Measurements from ENCODE around the gene GPBP1L1.
"Not testable (repeated sequence)": the region's sequence is repeated elsewhere in the genome, so short reads cannot be mapped to it uniquely, and the experiment has no call there.

Gene GPBP1L1, protein sequence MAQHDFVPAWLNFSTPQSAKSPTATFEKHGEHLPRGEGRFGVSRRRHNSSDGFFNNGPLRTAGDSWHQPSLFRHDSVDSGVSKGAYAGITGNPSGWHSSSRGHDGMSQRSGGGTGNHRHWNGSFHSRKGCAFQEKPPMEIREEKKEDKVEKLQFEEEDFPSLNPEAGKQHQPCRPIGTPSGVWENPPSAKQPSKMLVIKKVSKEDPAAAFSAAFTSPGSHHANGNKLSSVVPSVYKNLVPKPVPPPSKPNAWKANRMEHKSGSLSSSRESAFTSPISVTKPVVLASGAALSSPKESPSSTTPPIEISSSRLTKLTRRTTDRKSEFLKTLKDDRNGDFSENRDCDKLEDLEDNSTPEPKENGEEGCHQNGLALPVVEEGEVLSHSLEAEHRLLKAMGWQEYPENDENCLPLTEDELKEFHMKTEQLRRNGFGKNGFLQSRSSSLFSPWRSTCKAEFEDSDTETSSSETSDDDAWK

DNA sequence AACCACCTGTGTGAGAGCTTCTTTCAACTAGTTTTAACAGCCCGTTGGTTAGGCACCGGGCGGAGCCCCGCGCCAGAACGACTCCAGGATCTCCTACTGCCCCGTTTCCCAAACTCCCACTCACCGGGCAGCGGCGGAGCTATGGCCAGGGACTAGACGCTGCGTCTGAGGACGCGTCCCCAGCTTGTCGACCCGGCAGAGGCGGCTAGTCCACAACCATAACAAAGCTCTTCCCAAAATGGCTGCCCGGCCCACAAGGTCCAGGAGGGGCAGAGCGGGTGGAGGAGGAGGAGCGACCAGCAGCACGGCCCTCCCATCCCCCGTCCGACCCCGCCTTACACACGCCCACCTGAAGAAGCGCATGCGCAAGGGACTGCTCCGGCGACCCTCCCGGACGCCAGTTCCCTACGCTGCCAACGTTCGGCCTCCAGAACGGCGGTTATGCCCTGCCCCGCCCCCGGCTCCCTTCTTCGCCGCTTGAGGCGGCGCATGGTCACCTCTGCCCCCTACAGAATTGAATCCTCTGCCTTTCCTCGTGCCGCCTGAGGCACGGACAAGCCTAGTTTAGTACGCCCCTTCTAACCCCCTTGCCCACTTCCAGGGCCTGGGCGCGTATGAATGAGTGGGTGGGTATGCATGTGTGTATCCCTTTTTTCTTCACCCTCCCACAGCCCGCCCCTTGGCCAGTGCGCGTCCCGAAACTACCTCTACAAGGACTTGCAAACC lies at the start of gene GPBP1L1:
TSS of gene GPBP1L1 (minus strand) at position 246 of the 726 bp plus-strand sequence. CDS start 27,446 bp downstream, outside the sequence.
- peak; percentile 91 for DNase-seq
- in situ Hi-C loops (cut with HindIII; ENCODE audit: low pct_ligation_motif_present, low pct_unique_long_range_greater_than_20kb, low sequenced_read_pairs): no loop called here

GRCh38 chr1:45730780-45731319 lies 44.5 kb upstream of the GPBP1L1 start:
- in situ Hi-C loops (cut with HindIII; ENCODE audit: low pct_ligation_motif_present, low pct_unique_long_range_greater_than_20kb, low sequenced_read_pairs): no loop called here
- no peak for DNase-seq

- DNase-seq: no peak
- in situ Hi-C loops (cut with HindIII; ENCODE audit: low pct_ligation_motif_present, low pct_unique_long_range_greater_than_20kb, low sequenced_read_pairs): no loop called here
Measured at GRCh38 chr1:45730075-45730779, 43.9 kb upstream of the GPBP1L1 start.

GRCh38 chr1:45726007-45726406 lies 39.7 kb upstream of the GPBP1L1 start:
- DNase-seq; in situ Hi-C loops (cut with HindIII; ENCODE audit: low pct_ligation_motif_present, low pct_unique_long_range_greater_than_20kb, low sequenced_read_pairs): not testable (repeated sequence)

DNA sequence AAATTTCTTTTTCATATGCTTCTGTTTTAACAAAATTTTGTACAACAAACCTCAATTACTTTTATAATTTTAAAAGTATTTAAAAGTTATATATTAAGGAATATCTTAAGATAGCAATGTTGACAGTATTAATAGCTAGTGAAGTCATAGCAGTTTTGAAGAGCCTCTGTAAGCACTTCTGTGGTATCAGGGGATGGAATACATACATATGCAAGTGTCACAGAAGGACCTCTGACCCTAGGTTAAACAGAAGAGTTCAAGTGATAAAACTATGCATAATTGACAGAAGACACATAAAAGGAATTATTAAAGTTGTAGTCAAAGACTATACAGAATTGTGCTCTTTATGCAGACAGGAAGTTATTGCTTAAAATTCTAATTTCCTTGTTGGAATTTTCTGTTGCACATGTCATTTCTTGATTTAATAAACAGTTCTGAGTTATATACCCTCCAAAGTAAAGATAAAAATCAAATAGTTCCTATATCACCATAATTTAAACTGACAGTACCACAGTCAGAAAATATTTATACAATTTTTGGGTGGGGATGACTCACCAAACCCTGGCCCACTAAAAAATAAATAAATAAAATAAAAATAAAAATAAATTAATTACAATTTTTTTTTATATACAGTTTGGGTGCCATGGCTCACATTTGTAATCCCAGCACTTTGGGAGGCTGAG lies 37.1 kb upstream of the GPBP1L1 start:
- DNase-seq: no peak
- in situ Hi-C loops (cut with HindIII; ENCODE audit: low pct_ligation_motif_present, low pct_unique_long_range_greater_than_20kb, low sequenced_read_pairs): no loop called here

GRCh38 chr1:45722809-45723208 lies 36.5 kb upstream of the GPBP1L1 start:
- in situ Hi-C loops (cut with HindIII; ENCODE audit: low pct_ligation_motif_present, low pct_unique_long_range_greater_than_20kb, low sequenced_read_pairs): no loop called here
- DNase-seq: no peak

- in situ Hi-C loops (cut with HindIII; ENCODE audit: low pct_ligation_motif_present, low pct_unique_long_range_greater_than_20kb, low sequenced_read_pairs): no loop called here
- no peak for DNase-seq
Measured at GRCh38 chr1:45721207-45721606, 34.9 kb upstream of the GPBP1L1 start.

DNA sequence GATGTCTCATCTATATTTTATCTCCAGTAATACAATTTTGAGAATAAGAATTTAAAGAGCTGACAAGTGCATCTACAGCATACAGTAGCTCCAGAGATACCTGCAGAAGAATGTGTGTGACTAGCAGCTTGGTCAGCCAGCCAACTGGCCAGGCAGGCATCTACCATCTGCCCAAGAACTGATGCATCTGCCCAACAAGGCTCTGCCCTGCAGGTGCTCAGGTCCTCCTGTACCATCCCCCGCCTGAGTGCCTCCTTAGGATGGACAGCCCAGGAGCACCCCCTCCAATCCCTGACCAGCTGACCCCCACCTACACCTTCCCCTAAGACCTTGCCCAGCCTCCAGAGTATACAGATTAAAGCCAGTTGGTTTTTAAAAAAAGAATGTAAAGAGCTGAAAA lies 32.0 kb upstream of the GPBP1L1 start:
- in situ Hi-C loops (cut with HindIII; ENCODE audit: low pct_ligation_motif_present, low pct_unique_long_range_greater_than_20kb, low sequenced_read_pairs): no loop called here
- no peak for DNase-seq

GRCh38 chr1:45717386-45717785 lies 31.1 kb upstream of the GPBP1L1 start:
- in situ Hi-C loops (cut with HindIII; ENCODE audit: low pct_ligation_motif_present, low pct_unique_long_range_greater_than_20kb, low sequenced_read_pairs); DNase-seq: not testable (repeated sequence)

DNA sequence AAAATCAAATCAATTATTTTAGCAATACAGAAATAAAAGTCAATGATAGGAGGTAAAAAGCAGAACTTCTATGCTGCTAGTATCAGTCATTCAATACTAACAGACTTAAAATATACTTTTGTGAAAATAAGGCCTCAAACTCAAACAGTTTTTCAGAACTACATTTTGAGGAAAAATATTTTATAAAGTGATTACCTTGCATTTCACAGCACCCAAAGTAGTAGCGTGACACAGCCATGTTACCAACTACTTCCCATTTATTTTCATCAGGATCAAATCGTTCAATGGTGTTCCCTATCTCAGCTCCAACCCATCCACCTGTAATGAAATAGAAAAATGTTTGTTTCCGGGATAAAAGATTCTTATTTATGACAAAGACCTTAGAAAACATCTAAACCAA lies 30.4 kb upstream of the GPBP1L1 start:
- in situ Hi-C loops (cut with HindIII; ENCODE audit: low pct_ligation_motif_present, low pct_unique_long_range_greater_than_20kb, low sequenced_read_pairs): no loop called here
- no peak for DNase-seq

DNA sequence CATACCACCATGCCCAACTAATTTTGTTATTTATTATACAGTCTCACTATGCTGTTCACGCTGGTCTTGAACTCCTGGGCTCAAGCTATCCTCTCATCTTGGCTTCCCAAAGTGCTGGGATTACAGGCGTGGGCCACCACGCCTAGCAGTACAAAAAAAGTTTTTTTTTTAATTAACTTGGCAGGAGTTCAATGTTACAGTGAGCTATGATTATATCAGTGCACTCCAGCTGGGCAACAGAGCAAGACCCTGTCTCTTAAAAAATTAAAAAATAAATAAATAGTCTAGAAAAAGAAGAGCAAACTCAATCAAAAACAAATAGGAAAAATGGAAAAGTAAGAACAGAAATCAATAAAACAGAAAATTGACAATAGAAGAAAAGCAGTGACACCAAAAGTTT lies 27.4 kb upstream of the GPBP1L1 start:
- in situ Hi-C loops (cut with HindIII; ENCODE audit: low pct_ligation_motif_present, low pct_unique_long_range_greater_than_20kb, low sequenced_read_pairs): no loop called here
- DNase-seq: no peak

DNA sequence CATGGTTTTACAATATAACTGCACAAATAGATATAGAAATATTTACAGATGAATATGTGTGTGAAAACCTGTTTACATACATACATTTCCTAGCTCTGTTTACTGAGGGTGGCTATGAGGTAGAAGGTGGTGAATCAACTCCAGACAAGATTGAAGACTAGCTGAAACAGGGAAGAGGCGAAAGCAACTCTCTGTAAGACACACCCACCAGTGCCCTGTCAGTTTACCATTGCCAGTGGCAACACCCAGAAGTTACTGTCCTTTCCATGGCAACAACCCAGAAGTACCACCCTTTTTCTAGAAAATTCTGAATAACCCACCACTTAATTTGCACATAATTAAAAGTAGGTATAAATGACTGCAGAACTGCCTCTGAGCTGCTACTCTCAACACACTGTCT lies 18.3 kb upstream of the GPBP1L1 start:
- in situ Hi-C loops (cut with HindIII; ENCODE audit: low pct_ligation_motif_present, low pct_unique_long_range_greater_than_20kb, low sequenced_read_pairs): no loop called here

GRCh38 chr1:45694823-45695222 lies 8.5 kb upstream of the GPBP1L1 start:
- in situ Hi-C loops (cut with HindIII; ENCODE audit: low pct_ligation_motif_present, low pct_unique_long_range_greater_than_20kb, low sequenced_read_pairs): no loop called here
- no peak for DNase-seq

More for the DNA sequence above, 18.3 kb upstream of the GPBP1L1 start:
- DNase-seq: no peak

DNA sequence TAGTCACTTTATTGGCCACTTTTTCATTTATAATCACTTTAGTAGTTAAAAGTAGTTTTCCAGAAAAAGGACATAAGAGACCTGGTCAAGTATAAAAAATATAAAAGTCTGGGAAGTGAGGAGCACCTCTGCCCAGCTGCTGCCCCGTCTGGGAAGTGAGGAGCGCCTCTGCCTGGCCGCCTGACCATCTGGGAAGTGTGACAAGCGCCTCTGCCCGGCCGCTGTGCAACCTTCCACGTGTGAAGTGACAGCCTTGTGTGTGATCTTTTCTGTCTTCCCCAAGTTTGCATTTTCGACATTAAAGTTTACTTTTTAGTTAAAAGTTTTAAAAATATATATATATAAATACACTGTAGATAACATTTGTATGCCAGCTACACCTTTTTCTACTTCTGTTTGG lies 7.5 kb upstream of the GPBP1L1 start:
- in situ Hi-C loops (cut with HindIII; ENCODE audit: low pct_ligation_motif_present, low pct_unique_long_range_greater_than_20kb, low sequenced_read_pairs); DNase-seq: not testable (repeated sequence)

DNA sequence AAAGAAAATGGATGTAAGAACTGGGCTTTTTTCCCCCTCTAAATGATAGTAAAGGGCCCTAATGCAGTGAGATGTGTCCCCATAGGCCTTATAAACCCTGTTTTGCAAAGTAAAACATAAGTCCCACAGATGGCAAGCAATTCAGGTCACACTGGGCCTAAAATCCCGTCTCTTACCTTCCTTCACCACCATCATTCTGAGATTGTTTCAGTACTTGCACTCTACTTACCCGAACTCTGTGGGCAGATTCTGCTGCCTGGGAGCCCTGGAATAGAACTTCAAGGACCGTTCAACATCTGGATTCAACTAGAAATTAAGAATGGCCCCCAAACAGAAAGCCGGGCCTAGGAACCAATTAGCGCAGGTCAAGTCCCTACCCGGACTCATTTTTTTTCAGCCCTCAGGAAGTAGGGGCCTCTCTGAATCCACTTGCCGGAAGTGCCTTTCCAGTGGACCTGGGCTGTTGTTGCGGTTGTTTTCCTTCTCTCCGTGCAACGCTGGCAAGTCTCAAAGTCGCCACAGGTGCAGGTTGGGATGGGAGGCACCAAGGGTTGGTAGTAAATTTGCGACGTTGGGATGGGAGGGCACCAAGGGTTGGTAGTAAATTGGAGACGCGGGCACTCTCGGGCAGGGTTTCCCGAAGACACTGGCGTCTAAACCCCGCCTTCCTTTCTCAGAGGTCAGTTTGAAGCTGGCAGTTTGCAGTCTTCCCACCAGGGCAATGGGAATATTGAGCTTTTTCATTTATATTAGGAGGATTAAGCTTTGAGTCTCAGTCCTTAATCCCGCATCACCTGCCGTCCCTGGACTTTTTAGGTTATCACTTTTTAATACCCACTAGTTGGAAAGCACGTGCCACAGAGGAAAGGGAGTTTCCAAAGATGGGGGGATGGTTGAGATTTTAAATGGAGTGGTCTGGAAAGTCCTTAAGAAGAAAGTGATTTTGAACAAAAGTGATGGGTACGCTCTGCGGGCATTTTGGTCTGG lies 1.7 kb upstream of the GPBP1L1 start, which contains the start of gene TMEM69:
TSS of gene TMEM69 (plus strand) at position 428 of the 987 bp plus-strand sequence. CDS start 2,888 bp downstream, outside the sequence.
- DNase-seq: peak; percentile 84
- in situ Hi-C loops (cut with HindIII; ENCODE audit: low pct_ligation_motif_present, low pct_unique_long_range_greater_than_20kb, low sequenced_read_pairs): no loop called here

GRCh38 chr1:45687014-45687753 lies 851 bp upstream of the GPBP1L1 start:
- DNase-seq: peak; percentile 97
- in situ Hi-C loops (cut with HindIII; ENCODE audit: low pct_ligation_motif_present, low pct_unique_long_range_greater_than_20kb, low sequenced_read_pairs): no loop called here

- peak; percentile 43 for DNase-seq
- in situ Hi-C loops (cut with HindIII; ENCODE audit: low pct_ligation_motif_present, low pct_unique_long_range_greater_than_20kb, low sequenced_read_pairs): no loop called here
Measured at GRCh38 chr1:45686015-45686287, 382 bp downstream of the GPBP1L1 start.

Measured in ACHN (cell line).